IPS-15b (cell line): ENCODE measurements around the gene PRDM13.
"Not testable (repeated sequence)": the region's sequence is repeated elsewhere in the genome, so short reads cannot be mapped to it uniquely, and the experiment has no call there.

Source experiments
- H3K27me3 ChIP-seq: one replicate; pipeline ENCODE4 v1.6.1; 2013; ENCODE audit warnings: low read length; ENCODE audit not compliant: control insufficient read depth, insufficient read depth
- H3K36me3 ChIP-seq: one replicate; pipeline ENCODE4 v1.6.1; 2013; ENCODE audit warnings: low read length; ENCODE audit not compliant: control insufficient read depth, insufficient read depth
- H3K4me1 ChIP-seq: one replicate; pipeline ENCODE4 v1.6.1; 2013; ENCODE audit warnings: mild to moderate bottlenecking, low read length; ENCODE audit not compliant: control insufficient read depth, insufficient read depth
- H3K4me3 ChIP-seq: one replicate; pipeline ENCODE4 v1.5.1; 2013; ENCODE audit warnings: low read depth, low read length
- H3K9ac ChIP-seq: one replicate; pipeline ENCODE4 v1.6.1; 2013; ENCODE audit warnings: low read depth, mild to moderate bottlenecking, low read length
- H3K9me3 ChIP-seq: one replicate; pipeline ENCODE4 v1.6.1; 2013; ENCODE audit warnings: mild to moderate bottlenecking, low read length; ENCODE audit not compliant: control insufficient read depth, insufficient read depth

The PRDM13 gene

DNA sequence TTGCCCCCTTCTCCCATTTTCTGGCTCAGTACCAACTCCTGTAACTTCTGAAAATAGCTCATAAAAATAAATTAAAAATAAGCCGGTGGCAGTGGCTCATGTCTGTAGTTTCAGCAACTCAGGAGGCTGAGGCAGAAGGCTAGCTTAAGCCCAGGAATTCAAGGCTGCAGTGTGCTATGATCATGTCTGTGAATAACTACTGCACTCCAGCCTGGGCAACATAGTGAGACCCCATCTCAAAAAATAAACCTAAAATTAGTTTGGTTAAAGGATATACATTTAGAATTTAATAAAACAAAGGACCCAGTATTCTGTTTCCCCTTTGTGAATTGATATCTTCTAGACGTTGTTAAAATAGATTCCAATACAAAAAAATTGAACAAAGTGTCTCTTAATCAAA, 10.5 kb downstream of the PRDM13 start:
- H3K9me3 ChIP-seq = peaks cover 4% of the 10 kb centered on the region
- H3K36me3 ChIP-seq = no peaks in the 10 kb centered on the region
- peaks cover 96% of the 10 kb centered on the region for H3K27me3 ChIP-seq
- no peak overlapping the region for H3K4me3 ChIP-seq
- peaks cover 6% of the 10 kb centered on the region for H3K4me1 ChIP-seq
- H3K9ac ChIP-seq = no peak overlapping the region

DNA sequence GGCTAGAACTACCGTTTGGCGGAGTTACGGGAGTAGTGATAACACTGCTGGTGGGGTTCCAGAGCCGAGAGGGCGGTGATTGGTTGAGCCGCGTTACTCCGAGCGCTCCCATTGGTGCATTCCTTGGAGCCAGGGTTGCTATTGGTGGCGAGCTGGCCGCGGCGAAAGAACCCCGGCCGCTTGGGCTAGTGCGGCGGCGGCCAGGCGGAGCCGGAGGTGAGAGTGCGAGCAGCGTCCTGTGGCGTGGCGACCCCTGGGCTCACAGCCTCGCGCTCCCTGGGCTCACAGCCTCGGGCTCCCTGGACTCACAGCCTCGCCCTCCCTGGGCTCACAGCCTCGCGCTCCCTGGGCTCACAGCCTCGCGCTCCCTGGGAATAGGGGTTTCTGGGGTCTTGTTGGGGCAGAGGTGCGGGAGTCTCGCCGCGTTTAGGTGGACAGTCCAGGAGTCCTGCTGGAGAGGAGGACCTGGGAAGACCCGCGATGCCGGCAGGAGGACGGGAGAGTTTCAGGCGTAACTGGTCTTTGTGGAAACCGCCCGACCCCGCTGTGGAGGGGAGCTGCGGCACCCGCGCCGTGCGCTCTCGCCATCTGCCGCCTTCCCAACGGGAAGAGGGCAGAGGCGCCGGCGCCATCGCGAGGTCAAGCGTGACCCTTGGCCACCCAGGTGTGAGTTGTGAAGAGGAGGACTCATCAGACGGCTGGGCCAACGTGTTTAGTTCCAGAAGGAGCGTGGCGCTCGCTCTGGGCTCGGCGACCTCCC, 12.2 kb downstream of the PRDM13 start:
- Histone ChIP-seq H3K36me3 (no peaks in the 10 kb centered on the region), H3K9me3 (peaks cover 4% of the 10 kb centered on the region), H3K4me1 (peaks cover 4% of the 10 kb centered on the region), H3K27me3 (peaks cover 98% of the 10 kb centered on the region), H3K4me3 (peak overlapping the region; percentile 60), H3K9ac (no peak overlapping the region)

DNA sequence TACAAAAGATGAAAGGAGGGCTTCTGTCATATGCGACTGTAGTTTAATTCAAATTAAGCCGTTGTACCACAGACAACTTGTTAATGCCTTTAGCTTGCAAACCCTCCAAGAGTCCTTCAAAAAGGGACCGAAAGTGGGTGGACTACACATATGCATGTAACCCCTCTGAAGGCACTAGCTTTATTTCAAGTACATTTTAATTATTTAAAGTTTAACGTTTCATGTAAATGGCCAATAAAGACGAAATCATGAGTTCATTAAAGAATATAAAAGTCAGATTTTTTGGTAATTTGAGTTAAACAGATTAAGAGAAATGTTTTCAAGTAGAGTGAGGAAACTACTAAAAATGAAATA, 12.8 kb downstream of the PRDM13 start:
- Histone ChIP-seq H3K4me1 (peaks cover 4% of the 10 kb centered on the region), H3K4me3 (peak overlapping the region; percentile 60), H3K27me3 (peaks cover 96% of the 10 kb centered on the region), H3K9me3 (peaks cover 4% of the 10 kb centered on the region), H3K36me3 (no peaks in the 10 kb centered on the region), H3K9ac (no peak overlapping the region)

DNA sequence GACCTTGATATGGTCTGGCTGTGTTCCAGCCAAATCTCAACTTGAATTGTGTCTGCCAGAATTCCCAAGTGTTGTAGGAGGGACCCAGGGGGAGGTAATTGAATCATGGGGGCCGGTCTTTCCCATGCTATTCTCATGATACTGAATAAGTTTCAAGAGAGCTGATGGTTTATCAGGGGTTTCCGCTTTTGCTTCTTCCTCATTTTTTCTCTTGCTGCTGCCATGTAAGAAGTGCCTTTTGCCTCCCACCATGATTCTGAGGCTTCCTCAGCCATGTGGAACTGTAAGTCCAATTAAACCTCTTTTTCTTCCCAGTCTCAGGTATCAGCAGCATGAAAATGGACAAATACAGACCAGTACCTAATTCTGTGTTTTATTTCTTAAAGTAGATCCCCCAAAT, 15.4 kb downstream of the PRDM13 start:
- peaks cover 73% of the 10 kb centered on the region for H3K27me3 ChIP-seq
- not testable (repeated sequence) for H3K9me3 ChIP-seq

DNA sequence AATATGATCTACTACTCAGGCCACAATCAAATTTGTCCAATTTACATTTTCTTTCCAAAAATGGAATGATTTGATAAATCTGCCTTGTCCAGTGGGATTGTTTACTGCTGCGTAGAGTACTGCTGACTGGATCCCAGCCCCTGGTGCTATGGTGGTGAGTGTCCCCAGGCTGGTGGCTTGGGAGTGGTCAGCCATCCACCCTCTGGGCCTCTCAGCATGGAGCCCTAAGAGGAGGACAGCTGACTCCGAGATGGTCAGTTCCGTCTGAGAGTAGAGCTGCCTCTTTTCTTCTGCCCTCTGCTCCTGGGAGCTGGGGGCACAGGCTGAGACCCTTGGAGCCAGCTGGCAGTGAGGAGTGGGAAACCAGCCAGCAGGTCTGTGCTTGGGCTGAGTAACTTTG, 22.7 kb downstream of the PRDM13 start:
- H3K27me3 ChIP-seq = peaks cover 5% of the 10 kb centered on the region
- H3K4me1 ChIP-seq = no peaks in the 10 kb centered on the region
- no peaks in the 10 kb centered on the region for H3K36me3 ChIP-seq
- no peaks in the 10 kb centered on the region for H3K9me3 ChIP-seq
- H3K9ac ChIP-seq = no peak overlapping the region
- no peak overlapping the region for H3K4me3 ChIP-seq

More for the DNA sequence above, 15.4 kb downstream of the PRDM13 start:
- H3K4me1 ChIP-seq, H3K4me3 ChIP-seq, H3K36me3 ChIP-seq, H3K9ac ChIP-seq: not testable (repeated sequence)

DNA sequence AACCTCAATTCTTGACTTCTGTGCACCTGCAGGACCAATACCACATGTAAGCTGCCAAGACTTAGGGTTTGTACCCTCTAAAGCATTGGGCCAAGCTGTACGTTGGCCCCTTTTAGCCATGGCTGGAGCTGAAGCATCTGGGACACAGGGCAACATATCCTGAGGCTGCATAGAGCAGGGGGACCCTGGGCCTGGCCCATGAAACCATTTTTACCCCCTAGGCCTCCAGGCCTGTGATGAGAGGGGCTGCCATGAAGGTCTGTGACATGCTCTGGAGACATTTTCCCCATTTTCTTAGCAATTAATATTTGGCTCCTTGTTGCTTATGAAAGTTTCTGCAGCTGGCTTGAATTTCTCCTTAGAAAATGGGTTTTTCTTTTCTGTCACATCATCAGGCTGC, 31.0 kb downstream of the PRDM13 start:
- H3K36me3 ChIP-seq = no peaks in the 10 kb centered on the region
- H3K9ac ChIP-seq = no peak overlapping the region
- no peaks in the 10 kb centered on the region for H3K4me1 ChIP-seq
- H3K27me3 ChIP-seq = no peaks in the 10 kb centered on the region
- no peak overlapping the region for H3K4me3 ChIP-seq
- H3K9me3 ChIP-seq = no peaks in the 10 kb centered on the region

DNA sequence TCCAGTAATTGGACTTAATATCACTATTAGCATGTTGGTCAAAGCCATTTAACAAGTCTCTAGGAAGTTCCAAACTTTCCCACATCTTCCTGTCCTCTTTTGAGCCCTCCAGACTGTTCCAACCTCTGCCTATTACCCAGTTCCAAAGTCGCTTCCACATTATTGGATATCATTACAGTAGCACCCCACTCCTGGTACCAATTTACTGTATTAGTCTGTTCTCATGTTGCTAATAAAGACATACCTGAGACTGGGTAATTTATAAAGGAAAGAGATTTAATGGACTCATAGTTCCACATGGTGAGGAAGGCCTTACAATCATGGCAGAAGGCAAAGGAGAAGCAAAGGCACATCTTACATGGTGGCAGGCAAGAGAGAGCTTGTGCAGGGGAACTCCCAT, 31.7 kb downstream of the PRDM13 start:
- not testable (repeated sequence) for H3K9ac ChIP-seq, H3K36me3 ChIP-seq, H3K9me3 ChIP-seq, H3K4me3 ChIP-seq, H3K4me1 ChIP-seq, H3K27me3 ChIP-seq

DNA sequence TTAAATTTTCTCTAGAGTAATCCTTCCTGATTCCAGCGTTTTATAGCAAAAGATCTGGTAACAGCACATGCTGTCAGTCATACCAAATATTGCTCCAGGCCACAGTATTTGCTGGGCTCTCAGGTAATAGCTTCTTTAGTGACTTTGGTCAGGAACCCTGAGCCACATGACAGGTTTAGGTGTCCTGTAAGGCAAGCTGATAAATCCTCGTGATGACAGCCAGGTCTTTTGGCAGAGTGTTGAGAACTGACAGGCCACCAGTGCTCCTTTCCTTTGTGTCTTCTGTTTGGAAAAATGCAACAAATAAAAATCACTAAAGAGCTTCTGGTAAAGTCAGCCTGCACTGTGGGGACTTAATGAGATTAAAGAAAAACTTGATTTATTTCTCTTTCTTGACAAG, 34.6 kb downstream of the PRDM13 start:
- Histone ChIP-seq H3K36me3 (no peaks in the 10 kb centered on the region), H3K9me3 (no peaks in the 10 kb centered on the region), H3K4me3 (no peak overlapping the region), H3K9ac (no peak overlapping the region), H3K4me1 (no peaks in the 10 kb centered on the region), H3K27me3 (no peaks in the 10 kb centered on the region)

DNA sequence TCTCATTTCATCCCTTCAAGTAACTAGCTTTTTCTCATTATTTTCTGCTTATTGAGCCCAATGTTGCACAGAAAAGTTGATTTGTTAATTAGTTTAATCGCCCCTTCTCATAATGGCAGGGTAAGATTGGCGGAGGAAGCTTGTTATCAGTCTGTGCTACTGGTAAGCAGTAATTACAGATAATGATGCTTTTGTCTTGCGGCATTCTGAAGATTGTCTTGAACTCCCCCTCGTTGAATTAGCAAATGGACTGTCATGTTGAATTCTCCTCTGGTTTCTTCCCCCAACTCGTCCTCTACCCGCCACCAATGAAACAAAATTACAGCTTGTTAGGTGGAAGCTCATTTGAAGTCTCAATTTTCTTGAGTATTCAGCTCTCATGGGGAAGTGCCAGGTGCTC, 39.4 kb downstream of the PRDM13 start:
- Histone ChIP-seq H3K36me3 (no peaks in the 10 kb centered on the region), H3K4me1 (no peaks in the 10 kb centered on the region), H3K9ac (no peak overlapping the region), H3K27me3 (no peaks in the 10 kb centered on the region), H3K9me3 (no peaks in the 10 kb centered on the region), H3K4me3 (no peak overlapping the region)

DNA sequence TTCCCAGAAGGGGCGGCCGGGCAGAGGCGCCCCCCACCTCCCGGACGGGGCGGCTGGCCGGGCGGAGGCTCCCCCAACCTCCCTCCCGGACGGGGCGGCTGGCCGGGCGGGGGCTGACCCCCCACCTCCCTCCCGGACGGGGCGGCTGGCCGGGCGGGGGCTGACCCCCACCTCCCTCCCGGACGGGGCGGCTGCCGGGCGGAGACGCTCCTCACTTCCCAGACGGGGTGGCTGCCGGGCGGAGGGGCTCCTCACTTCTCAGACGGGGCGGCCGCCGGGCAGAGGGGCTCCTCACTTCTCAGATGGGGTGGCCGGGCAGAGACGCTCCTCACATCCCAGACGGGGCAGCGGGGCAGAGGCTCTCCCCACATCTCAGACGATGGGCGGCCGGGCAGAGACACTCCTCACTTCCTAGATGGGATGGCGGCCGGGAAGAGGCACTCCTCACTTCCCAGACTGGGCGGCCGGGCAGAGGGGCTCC, 43.5 kb downstream of the PRDM13 start:
- not testable (repeated sequence) for H3K4me3 ChIP-seq, H3K9me3 ChIP-seq, H3K9ac ChIP-seq, H3K36me3 ChIP-seq, H3K4me1 ChIP-seq, H3K27me3 ChIP-seq

DNA sequence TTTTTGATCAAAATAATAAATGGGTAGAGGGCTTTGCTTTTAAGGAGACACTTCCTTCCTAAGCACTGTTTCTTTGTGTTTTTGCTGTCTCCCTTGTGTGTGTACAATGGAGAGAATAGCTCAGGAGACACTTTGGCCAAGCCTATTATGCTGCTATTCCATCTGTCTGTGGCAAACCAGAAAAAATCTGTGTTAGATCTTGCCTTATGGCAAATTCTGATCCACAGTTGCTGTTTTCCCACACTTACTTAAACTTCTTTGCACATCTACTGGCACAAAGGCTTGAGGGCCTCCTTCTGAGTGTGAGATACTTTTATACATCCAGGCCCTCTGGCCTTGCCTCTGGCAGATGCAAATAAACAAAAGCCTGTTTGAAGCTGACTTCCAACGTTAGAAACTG, 53.6 kb downstream of the PRDM13 start:
- no peak overlapping the region for H3K9ac ChIP-seq
- H3K9me3 ChIP-seq = no peaks in the 10 kb centered on the region
- peaks cover 5% of the 10 kb centered on the region for H3K4me1 ChIP-seq
- H3K36me3 ChIP-seq = no peaks in the 10 kb centered on the region
- no peak overlapping the region for H3K4me3 ChIP-seq
- H3K27me3 ChIP-seq = no peaks in the 10 kb centered on the region

DNA sequence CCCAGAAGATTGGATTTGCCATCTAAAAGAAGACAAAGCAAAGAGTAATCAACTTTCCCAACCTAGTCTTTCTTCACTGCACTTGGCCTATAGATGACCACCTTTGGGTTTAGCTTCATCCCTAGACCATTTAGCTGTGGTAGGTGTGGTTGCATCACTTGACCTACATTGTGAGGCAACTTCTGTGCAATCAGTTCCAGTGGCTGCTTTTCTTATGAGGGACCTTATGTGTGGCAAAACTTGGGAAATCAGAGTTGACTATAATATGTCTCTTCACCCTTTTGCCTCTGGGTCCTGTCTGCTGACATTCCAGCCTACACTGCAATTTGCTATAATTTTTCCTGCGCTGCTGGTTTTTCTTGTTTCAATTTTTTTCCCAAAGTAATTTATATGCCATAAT, 55.2 kb downstream of the PRDM13 start:
- no peak overlapping the region for H3K4me3 ChIP-seq
- H3K9ac ChIP-seq = no peak overlapping the region
- peaks cover 9% of the 10 kb centered on the region for H3K4me1 ChIP-seq
- H3K9me3 ChIP-seq = no peaks in the 10 kb centered on the region
- H3K27me3 ChIP-seq = no peaks in the 10 kb centered on the region
- H3K36me3 ChIP-seq = no peaks in the 10 kb centered on the region
